K562 (cell line): ENCODE data around the gene HNMT. TPM values are rescaled to one million over a fixed set of nuclear protein-coding genes. Genes with fewer than 3 reads are reported as not detected.

Experiments used
- CBX1 ChIP-seq: sonication (generic); IDR thresholded peaks from 2 replicates; pipeline ENCODE4 v1.6.1; 2016; ENCODE audit warnings: antibody characterized with exemption, low read depth, mild to moderate bottlenecking
- CC2D1A ChIP-seq: fragments of 450-650 bp; IDR thresholded peaks from 2 replicates; pipeline ENCODE4 v1.6.1; 2017; ENCODE audit warnings: mild to moderate bottlenecking
- FOXK1 ChIP-seq: sonication (generic); formaldehyde crosslinking; IDR thresholded peaks from 2 replicates; pipeline ENCODE4 v1.8.0; 2022; ENCODE audit warnings: missing genetic modification reagents, mild to moderate bottlenecking, borderline replicate concordance
- GTF3C2 ChIP-seq: IDR thresholded peaks from 3 replicates; pipeline ENCODE4 v1.6.1; 2011; ENCODE audit warnings: borderline replicate concordance, mild to moderate bottlenecking, moderate library complexity; ENCODE audit not compliant: insufficient read length; ENCODE audit errors: extremely low read depth
- NFIC ChIP-seq: fragments of 450-650 bp; IDR thresholded peaks from 2 replicates; pipeline ENCODE4 v1.6.1; 2017; ENCODE audit warnings: mild to moderate bottlenecking, inconsistent platforms
- NONO ChIP-seq, 2 experiments: fragments of 200-400 bp in 1 of 2; fragments of 450-650 bp in 1 of 2; formaldehyde crosslinking in 1 of 2; IDR thresholded peaks; 2 replicates each; pipeline ENCODE4 v1.6.1; 2017; ENCODE audit warnings: low read depth in 2 of 2, mild to moderate bottlenecking in 2 of 2, moderate library complexity in 2 of 2, low read length in 1 of 2
- SMARCA4 ChIP-seq: fragments of 450-650 bp; IDR thresholded peaks from 2 replicates; pipeline ENCODE4 v1.6.1; 2016
- TSHZ1 ChIP-seq: fragments of 250-450 bp; sonication (Bioruptor Pico); IDR thresholded peaks from 2 replicates; pipeline ENCODE4 v1.4.0; 2020; ENCODE audit warnings: mild to moderate bottlenecking, moderate library complexity
- ZNF24 ChIP-seq: fragments of 450-650 bp; IDR thresholded peaks from 2 replicates; pipeline ENCODE4 v1.6.1; 2016
- ZNF274 ChIP-seq: IDR thresholded peaks from 2 replicates; pipeline ENCODE4 v1.6.1; 2011; ENCODE audit warnings: low read depth, mild to moderate bottlenecking, low read length, moderate library complexity, borderline replicate concordance
- ZNF518B ChIP-seq: fragments of 250-450 bp; sonication (Bioruptor Pico); IDR thresholded peaks from 2 replicates; pipeline ENCODE4 v1.5.0; 2021; ENCODE audit warnings: mild to moderate bottlenecking, moderate library complexity
- polyA plus RNA-seq, 8 experiments: library from polyadenylated mRNA; depleted of rRNA in 4 of 8; stranded (reverse) in 5 of 8; unstranded in 3 of 8; fragments of >200 nt; fragmentation: Nextera tagmentation in 2 of 8; fragmentation: Illumina TruSeq in 1 of 8; extraction: Ambion mirVana in 2 of 8; extraction: Trizol in 1 of 8; gene quantifications; 2 replicates each; pipeline versions ENCODE4 v1.2.1 to v1.2.3, GENCODE V29; 2011 to 2014; ENCODE audit warnings: inconsistent platforms in 1 of 8, missing spikeins in 1 of 8
- total RNA-seq, 7 experiments: library from RNA; depleted of rRNA in 6 of 7; stranded (reverse); fragments of >200 nt in 6 of 7; fragmentation: Illumina TruSeq in 2 of 7; extraction: Trizol in 2 of 7; gene quantifications; 2 replicates each; pipeline versions ENCODE4 v1.2.1 to v1.2.3, GENCODE V29; 2011 to 2021; ENCODE audit warnings: low replicate concordance in 1 of 7
- TF ChIP-seq, protein P1 (sequence below): sonication (generic); formaldehyde crosslinking; IDR thresholded peaks from 2 replicates; pipeline ENCODE4 v1.8.1; 2023; ENCODE audit warnings: mild to moderate bottlenecking, missing genetic modification reagents
- TF ChIP-seq, protein P2 (sequence below), 2 experiments: IDR thresholded peaks; 2 replicates each; pipeline ENCODE4 v1.6.1; 2012; ENCODE audit warnings: improper control_type of control experiment in 2 of 2, low read depth in 2 of 2, low read length in 2 of 2, borderline replicate concordance in 1 of 2

Gene HNMT
- total and polyA plus RNA-seq, 9 of the 15 experiments (the other 6 are each of a cell fraction or from before 2014, with no cell fraction given): 3.1 to 10.9 (median 5.3) TPM

GRCh38 chr2:138060301-138060635 is 96.0 kb downstream of the HNMT start (continued):
- no peak for TF ChIP-seq GTF3C2
- TF ChIP-seq, protein P1, sequence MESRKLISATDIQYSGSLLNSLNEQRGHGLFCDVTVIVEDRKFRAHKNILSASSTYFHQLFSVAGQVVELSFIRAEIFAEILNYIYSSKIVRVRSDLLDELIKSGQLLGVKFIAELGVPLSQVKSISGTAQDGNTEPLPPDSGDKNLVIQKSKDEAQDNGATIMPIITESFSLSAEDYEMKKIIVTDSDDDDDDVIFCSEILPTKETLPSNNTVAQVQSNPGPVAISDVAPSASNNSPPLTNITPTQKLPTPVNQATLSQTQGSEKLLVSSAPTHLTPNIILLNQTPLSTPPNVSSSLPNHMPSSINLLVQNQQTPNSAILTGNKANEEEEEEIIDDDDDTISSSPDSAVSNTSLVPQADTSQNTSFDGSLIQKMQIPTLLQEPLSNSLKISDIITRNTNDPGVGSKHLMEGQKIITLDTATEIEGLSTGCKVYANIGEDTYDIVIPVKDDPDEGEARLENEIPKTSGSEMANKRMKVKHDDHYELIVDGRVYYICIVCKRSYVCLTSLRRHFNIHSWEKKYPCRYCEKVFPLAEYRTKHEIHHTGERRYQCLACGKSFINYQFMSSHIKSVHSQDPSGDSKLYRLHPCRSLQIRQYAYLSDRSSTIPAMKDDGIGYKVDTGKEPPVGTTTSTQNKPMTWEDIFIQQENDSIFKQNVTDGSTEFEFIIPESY (CRISPR knock-in tag): no peak
- TF ChIP-seq ZNF24: no peak
- TF ChIP-seq NONO (IDR thresholded peaks at IDR 0.05; ENCODE audit: low read depth in 2 of 2, low read length in 1 of 2): no peak
- TF ChIP-seq CBX1: no peak
- no peak for TF ChIP-seq ZNF274
- TF ChIP-seq, protein P2, sequence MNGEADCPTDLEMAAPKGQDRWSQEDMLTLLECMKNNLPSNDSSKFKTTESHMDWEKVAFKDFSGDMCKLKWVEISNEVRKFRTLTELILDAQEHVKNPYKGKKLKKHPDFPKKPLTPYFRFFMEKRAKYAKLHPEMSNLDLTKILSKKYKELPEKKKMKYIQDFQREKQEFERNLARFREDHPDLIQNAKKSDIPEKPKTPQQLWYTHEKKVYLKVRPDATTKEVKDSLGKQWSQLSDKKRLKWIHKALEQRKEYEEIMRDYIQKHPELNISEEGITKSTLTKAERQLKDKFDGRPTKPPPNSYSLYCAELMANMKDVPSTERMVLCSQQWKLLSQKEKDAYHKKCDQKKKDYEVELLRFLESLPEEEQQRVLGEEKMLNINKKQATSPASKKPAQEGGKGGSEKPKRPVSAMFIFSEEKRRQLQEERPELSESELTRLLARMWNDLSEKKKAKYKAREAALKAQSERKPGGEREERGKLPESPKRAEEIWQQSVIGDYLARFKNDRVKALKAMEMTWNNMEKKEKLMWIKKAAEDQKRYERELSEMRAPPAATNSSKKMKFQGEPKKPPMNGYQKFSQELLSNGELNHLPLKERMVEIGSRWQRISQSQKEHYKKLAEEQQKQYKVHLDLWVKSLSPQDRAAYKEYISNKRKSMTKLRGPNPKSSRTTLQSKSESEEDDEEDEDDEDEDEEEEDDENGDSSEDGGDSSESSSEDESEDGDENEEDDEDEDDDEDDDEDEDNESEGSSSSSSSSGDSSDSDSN (IDR thresholded peaks at IDR 0.05; ENCODE audit: borderline replicate concordance in 1 of 2, low read depth in 2 of 2, low read length in 2 of 2): no peak
- TF ChIP-seq ZNF518B (CRISPR knock-in tag): no peak
- peak; percentile 91 for TF ChIP-seq SMARCA4
- TF ChIP-seq TSHZ1 (CRISPR knock-in tag): no peak
- TF ChIP-seq NFIC: peak; percentile 98
- no peak for TF ChIP-seq FOXK1 (CRISPR knock-in tag)
- no peak for TF ChIP-seq CC2D1A
